Effector memory CD8-positive, alpha-beta T cell (primary cell): ENCODE measurements around the gene TAF11L7.
"Not testable (repeated sequence)": the region's sequence is repeated elsewhere in the genome, so short reads cannot be mapped to it uniquely, and the experiment has no call there.

Experiments
- ATAC-seq: fragments of 150-1000 bp; cut with Tn5 transposase; replicated peaks from 2 replicates; pipeline ENCODE4 v1.10.0; 2021; ENCODE audit warnings: mild to moderate bottlenecking, moderate library complexity
- DNase-seq, 3 experiments: peaks; one replicate each; pipeline ENCODE4 v3.0.0; 2021
- H3K27ac Mint-ChIP-seq, 2 donors: one replicate each; pipeline ENCODE4 v1.8.0; 2022; ENCODE audit warnings: mild to moderate bottlenecking in 2 of 2, mixed read lengths in 2 of 2, moderate library complexity in 2 of 2
- H3K27me3 Mint-ChIP-seq, 2 donors: one replicate each; pipeline ENCODE4 v1.8.0; 2022; ENCODE audit warnings: mixed read lengths in 2 of 2
- H3K36me3 Mint-ChIP-seq: one replicate; pipeline ENCODE4 v1.8.0; 2022; ENCODE audit warnings: mild to moderate bottlenecking, moderate library complexity, mixed read lengths; ENCODE audit not compliant: insufficient read depth
- H3K4me1 Mint-ChIP-seq, 2 donors: one replicate each; pipeline ENCODE4 v1.8.0; 2022; ENCODE audit warnings: low read depth in 2 of 2, mixed read lengths in 2 of 2
- H3K4me3 Mint-ChIP-seq, 2 donors: one replicate each; pipeline ENCODE4 v1.8.0; 2022; ENCODE audit warnings: mild to moderate bottlenecking in 2 of 2, mixed read lengths in 2 of 2, moderate library complexity in 2 of 2
- H3K9me3 Mint-ChIP-seq, 2 donors: one replicate each; pipeline ENCODE4 v1.8.0; 2022; ENCODE audit warnings: mixed read lengths in 2 of 2
- total RNA-seq, 9 experiments: gene quantifications; one replicate each; lab custom pipeline; 2026; lab: John Stamatoyannopoulos, UW

TAF11L7 gene
- 0 reads per million in 9 experiments for total RNA-seq

- not testable (repeated sequence) for H3K9me3 Mint-ChIP-seq, H3K4me3 Mint-ChIP-seq, ATAC-seq, H3K27ac Mint-ChIP-seq, DNase-seq, H3K27me3 Mint-ChIP-seq, H3K4me1 Mint-ChIP-seq, H3K36me3 Mint-ChIP-seq
Observed at GRCh38 chr5:17585658-17586057, at the start of gene TAF11L7. Gene TAF11L7 (minus strand): TSS chr5:17585758.

- no peak for ATAC-seq
- Mint-ChIP-seq H3K36me3 (no peaks in the 10 kb centered on the region), H3K27ac (no peak within 1 kb of the TSS)
Observed at GRCh38 chr5:17634160-17634559, 48.6 kb upstream of the TAF11L7 start, which contains the start of gene TAF11L14. Gene TAF11L14 (plus strand): TSS chr5:17634460.

GRCh38 chr5:17631788-17632187 lies 46.2 kb upstream of the TAF11L7 start, which contains the start of gene TAF11L13:
Gene TAF11L13 (plus strand): TSS chr5:17632088.
- not testable (repeated sequence) for ATAC-seq, H3K27ac Mint-ChIP-seq, H3K27me3 Mint-ChIP-seq, H3K4me1 Mint-ChIP-seq, H3K4me3 Mint-ChIP-seq, DNase-seq, H3K36me3 Mint-ChIP-seq
- peaks cover 8 to 12% of the 10 kb centered on the region in 2 donors for H3K9me3 Mint-ChIP-seq

More at GRCh38 chr5:17634160-17634559, 48.6 kb upstream of the TAF11L7 start, which contains the start of gene TAF11L14:
- no peak for DNase-seq
- Mint-ChIP-seq H3K27me3 (no peaks in the 10 kb centered on the region), H3K9me3 (peaks cover 8% of the 10 kb centered on the region in 2 donors), H3K4me1 (no peaks in the 10 kb centered on the region), H3K4me3 (no peak within 1 kb of the TSS)

GRCh38 chr5:17625686-17626085 lies 40.1 kb upstream of the TAF11L7 start:
- no peak for ATAC-seq
- Mint-ChIP-seq H3K27me3 (no peaks in the 10 kb centered on the region), H3K9me3 (peaks cover 4 to 14% of the 10 kb centered on the region in 2 donors), H3K4me1 (no peaks in the 10 kb centered on the region), H3K27ac (no peak overlapping the region), H3K4me3 (no peak overlapping the region), H3K36me3 (no peaks in the 10 kb centered on the region)
- no peak for DNase-seq

DNA sequence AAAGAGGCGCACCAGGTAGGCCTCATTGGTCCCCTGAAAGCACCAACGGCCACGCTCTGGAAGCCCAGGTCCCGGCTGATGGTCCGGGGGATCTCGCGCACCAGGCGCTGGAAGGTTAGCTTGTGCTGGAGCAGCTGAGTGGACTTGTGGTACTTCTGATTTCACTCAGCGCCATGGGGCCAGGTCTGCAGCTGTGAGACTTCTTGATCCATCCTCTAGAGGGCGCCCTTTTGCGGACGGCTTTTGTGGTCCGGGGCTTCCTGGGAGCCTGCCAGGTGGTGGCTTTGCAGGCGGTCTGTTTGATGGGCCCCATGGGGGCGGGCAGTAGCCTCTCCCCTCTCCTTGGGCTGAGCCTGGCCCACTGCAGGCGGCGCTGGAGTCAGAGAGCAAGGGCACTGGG lies 35.1 kb upstream of the TAF11L7 start:
- DNase-seq (no peak), ATAC-seq (no peak)
- no peak overlapping the region for H3K4me3 Mint-ChIP-seq
- no peaks in the 10 kb centered on the region for H3K27me3 Mint-ChIP-seq
- no peaks in the 10 kb centered on the region for H3K36me3 Mint-ChIP-seq
- H3K9me3 Mint-ChIP-seq, result peaks cover 4 to 32% of the 10 kb centered on the region in 2 donors
- no peak overlapping the region for H3K27ac Mint-ChIP-seq
- H3K4me1 Mint-ChIP-seq, result no peaks in the 10 kb centered on the region

DNA sequence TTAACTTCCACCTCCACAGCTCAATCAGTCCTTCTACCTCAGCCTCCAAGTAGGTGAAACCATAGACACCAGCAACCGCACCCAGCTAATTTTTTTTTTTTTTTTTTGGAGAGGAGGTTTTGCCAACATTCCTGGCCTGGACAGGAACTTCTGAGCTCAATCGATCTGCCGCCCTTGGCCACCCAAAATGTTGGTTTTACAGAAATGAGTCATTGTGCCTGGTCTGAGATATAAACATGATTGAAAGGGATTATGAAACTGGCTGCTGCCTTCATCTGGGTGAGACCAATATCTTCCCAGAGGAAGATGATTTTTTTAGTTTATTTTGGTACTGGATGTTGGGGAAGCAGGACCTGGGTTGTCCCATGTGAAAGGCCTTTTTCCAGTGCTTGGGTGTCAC lies 33.8 kb upstream of the TAF11L7 start:
- H3K4me1 Mint-ChIP-seq, result no peaks in the 10 kb centered on the region
- no peaks in the 10 kb centered on the region for H3K27me3 Mint-ChIP-seq
- H3K9me3 Mint-ChIP-seq, result peaks cover 4 to 32% of the 10 kb centered on the region in 2 donors
- no peak overlapping the region for H3K4me3 Mint-ChIP-seq
- no peak for DNase-seq
- no peaks in the 10 kb centered on the region for H3K36me3 Mint-ChIP-seq
- no peak overlapping the region for H3K27ac Mint-ChIP-seq
- ATAC-seq, result no peak

GRCh38 chr5:17614872-17615605 lies 29.5 kb upstream of the TAF11L7 start:
- no peak overlapping the region for H3K27ac Mint-ChIP-seq
- H3K27me3 Mint-ChIP-seq, result no peaks in the 10 kb centered on the region
- no peak for DNase-seq
- H3K36me3 Mint-ChIP-seq, result no peaks in the 10 kb centered on the region
- ATAC-seq, result no peak
- H3K4me3 Mint-ChIP-seq, result no peak overlapping the region
- H3K4me1 Mint-ChIP-seq, result no peaks in the 10 kb centered on the region
- peaks cover 10 to 25% of the 10 kb centered on the region in 2 donors for H3K9me3 Mint-ChIP-seq

GRCh38 chr5:17610092-17610491 lies 24.5 kb upstream of the TAF11L7 start, which contains the start of gene TAF11L12:
Gene TAF11L12 (plus strand): TSS chr5:17610392.
- not testable (repeated sequence) for ATAC-seq, H3K4me3 Mint-ChIP-seq, H3K36me3 Mint-ChIP-seq, H3K27me3 Mint-ChIP-seq, H3K4me1 Mint-ChIP-seq, H3K27ac Mint-ChIP-seq, DNase-seq
- peaks cover 9 to 20% of the 10 kb centered on the region in 2 donors for H3K9me3 Mint-ChIP-seq

- not testable (repeated sequence) for ATAC-seq, H3K4me3 Mint-ChIP-seq, H3K36me3 Mint-ChIP-seq, H3K4me1 Mint-ChIP-seq, H3K27me3 Mint-ChIP-seq, H3K27ac Mint-ChIP-seq, DNase-seq
- peaks cover 11 to 27% of the 10 kb centered on the region in 2 donors for H3K9me3 Mint-ChIP-seq
Observed at GRCh38 chr5:17607461-17607860, 21.9 kb upstream of the TAF11L7 start.

- no peaks in the 10 kb centered on the region for H3K27me3 Mint-ChIP-seq
- H3K36me3 Mint-ChIP-seq, result no peaks in the 10 kb centered on the region
- H3K9me3 Mint-ChIP-seq, result peaks cover 7 to 20% of the 10 kb centered on the region in 2 donors
- H3K4me1 Mint-ChIP-seq, result no peaks in the 10 kb centered on the region
- H3K4me3 Mint-ChIP-seq, result no peak overlapping the region
- ATAC-seq, result no peak
- no peak for DNase-seq
- H3K27ac Mint-ChIP-seq, result no peak overlapping the region
Observed at GRCh38 chr5:17604951-17605350, 19.4 kb upstream of the TAF11L7 start.

- not testable (repeated sequence) for H3K36me3 Mint-ChIP-seq, ATAC-seq, H3K4me1 Mint-ChIP-seq, H3K4me3 Mint-ChIP-seq, H3K27me3 Mint-ChIP-seq, H3K27ac Mint-ChIP-seq, DNase-seq
- peaks cover 7 to 20% of the 10 kb centered on the region in 2 donors for H3K9me3 Mint-ChIP-seq
Observed at GRCh38 chr5:17603880-17604279, 18.3 kb upstream of the TAF11L7 start, which contains the start of gene TAF11L11. Gene TAF11L11 (plus strand): TSS chr5:17604183.

DNA sequence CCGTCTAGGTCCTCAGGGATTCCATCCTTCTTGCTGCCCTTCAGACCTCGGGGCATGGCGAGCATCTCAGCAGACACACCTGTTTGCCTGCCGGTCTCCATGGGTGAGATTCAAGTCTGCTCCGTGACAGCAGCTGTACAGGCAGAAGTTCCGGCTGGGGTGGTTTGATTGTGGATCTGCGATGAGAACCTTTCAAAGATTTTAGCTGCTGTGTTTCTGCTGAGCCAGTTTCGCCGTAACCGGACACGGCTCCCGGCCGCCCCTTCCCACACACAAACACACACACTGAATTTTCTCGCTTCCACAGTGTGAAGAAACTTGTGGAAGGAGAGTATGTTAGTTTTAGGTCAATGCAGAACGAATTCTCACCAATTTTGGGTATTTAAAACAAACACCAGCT lies 12.2 kb upstream of the TAF11L7 start, which contains the start of gene TAF11L10:
Gene TAF11L10 (minus strand): TSS at position 101 of the 400 bp plus-strand sequence.
- H3K9me3 Mint-ChIP-seq, DNase-seq, H3K27me3 Mint-ChIP-seq, H3K27ac Mint-ChIP-seq, ATAC-seq, H3K36me3 Mint-ChIP-seq, H3K4me1 Mint-ChIP-seq, H3K4me3 Mint-ChIP-seq: not testable (repeated sequence)

DNA sequence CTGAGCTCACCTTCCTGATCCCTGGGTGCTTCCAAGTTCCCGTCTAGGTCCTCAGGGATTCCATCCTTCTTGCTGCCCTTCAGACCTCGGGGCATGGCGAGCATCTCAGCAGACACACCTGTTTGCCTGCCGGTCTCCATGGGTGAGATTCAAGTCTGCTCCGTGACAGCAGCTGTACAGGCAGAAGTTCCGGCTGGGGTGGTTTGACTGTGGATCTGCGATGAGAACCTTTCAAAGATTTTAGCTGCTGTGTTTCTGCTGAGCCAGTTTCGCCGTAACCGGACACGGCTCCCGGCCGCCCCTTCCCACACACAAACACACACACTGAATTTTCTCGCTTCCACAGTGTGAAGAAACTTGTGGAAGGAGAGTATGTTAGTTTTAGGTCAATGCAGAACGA lies 8.7 kb upstream of the TAF11L7 start, which contains the start of gene TAF11L9:
Gene TAF11L9 (minus strand): TSS at position 140 of the 400 bp plus-strand sequence.
- H3K9me3 Mint-ChIP-seq, H3K4me3 Mint-ChIP-seq, ATAC-seq, H3K36me3 Mint-ChIP-seq, H3K27ac Mint-ChIP-seq, H3K27me3 Mint-ChIP-seq, DNase-seq, H3K4me1 Mint-ChIP-seq: not testable (repeated sequence)

GRCh38 chr5:17590860-17591259 lies 5.3 kb upstream of the TAF11L7 start, which contains the start of gene TAF11L8:
Gene TAF11L8 (minus strand): TSS chr5:17590960.
- DNase-seq, ATAC-seq, H3K9me3 Mint-ChIP-seq, H3K27ac Mint-ChIP-seq, H3K27me3 Mint-ChIP-seq, H3K4me3 Mint-ChIP-seq, H3K36me3 Mint-ChIP-seq, H3K4me1 Mint-ChIP-seq: not testable (repeated sequence)
